ENCODE data around the gene RASL12. TPM values are rescaled to one million over a fixed set of nuclear protein-coding genes. Genes with fewer than 3 reads are reported as not detected.
"Not testable (repeated sequence)": the region's sequence is repeated elsewhere in the genome, so short reads cannot be mapped to it uniquely, and the experiment has no call there.

The RASL12 gene
- total and polyA plus RNA-seq, 9 donors: 11.9 to 16.5 (median 14.2) TPM

- no peak within 1 kb of the TSS for H3K4me3 ChIP-seq (ENCODE audit: low read length)
- peak within 1 kb of the TSS; percentile 78 for H3K27ac ChIP-seq (ENCODE audit: low read length)
- H3K27me3 ChIP-seq (ENCODE audit: control insufficient read depth, insufficient read depth, low read length): no peaks in the 10 kb centered on the region
- WGBS (ENCODE audit: insufficient coverage): 57% methylated on average over 4 of the region's 7 CpGs
- peaks cover 24% of the 10 kb centered on the region for H3K4me1 ChIP-seq (ENCODE audit: control insufficient read depth, insufficient read depth, low read length)
- no peaks in the 10 kb centered on the region for H3K36me3 ChIP-seq (ENCODE audit: control insufficient read depth, insufficient read depth, low read length)
- H3K9me3 ChIP-seq (replicated peaks; ENCODE audit: control insufficient read depth, low read depth, low read length): no peaks in the 10 kb centered on the region
- DNase-seq: peak; percentile 78
These were observed 22.9 kb downstream of the RASL12 start, which contains the start of gene SLC51B for GRCh38 chr15:65044724-65045481. TSS of gene SLC51B (plus strand) at chr15:65045387. CDS start at chr15:65050005, 4,618 bp downstream.

- DNase-seq; H3K9me3 ChIP-seq (replicated peaks; ENCODE audit: control insufficient read depth, low read depth, low read length); H3K4me3 ChIP-seq (ENCODE audit: low read length); H3K27ac ChIP-seq (ENCODE audit: low read length); H3K36me3 ChIP-seq (ENCODE audit: control insufficient read depth, insufficient read depth, low read length); H3K27me3 ChIP-seq (ENCODE audit: control insufficient read depth, insufficient read depth, low read length): not testable (repeated sequence)
- H3K4me1 ChIP-seq (ENCODE audit: control insufficient read depth, insufficient read depth, low read length): peaks cover 18% of the 10 kb centered on the region
- WGBS (ENCODE audit: insufficient coverage): 76% methylated on average over 3 of the region's 5 CpGs
These were observed 23.6 kb downstream of the RASL12 start for GRCh38 chr15:65044218-65044617.

GRCh38 chr15:65042776-65043327, 24.9 kb downstream of the RASL12 start:
- Histone ChIP-seq H3K36me3 (ENCODE audit: control insufficient read depth, insufficient read depth, low read length) (no peaks in the 10 kb centered on the region), H3K27me3 (ENCODE audit: control insufficient read depth, insufficient read depth, low read length) (no peaks in the 10 kb centered on the region), H3K27ac (ENCODE audit: low read length) (no peak overlapping the region), H3K4me3 (ENCODE audit: low read length) (no peak overlapping the region), H3K4me1 (ENCODE audit: control insufficient read depth, insufficient read depth, low read length) (peaks cover 13% of the 10 kb centered on the region), H3K9me3 (replicated peaks; ENCODE audit: control insufficient read depth, low read depth, low read length) (no peaks in the 10 kb centered on the region)
- no peak for DNase-seq
- 14% methylated on average over 1 of the region's 4 CpGs for WGBS (ENCODE audit: insufficient coverage)

GRCh38 chr15:65041787-65042186, 26.0 kb downstream of the RASL12 start:
- Histone ChIP-seq H3K27ac (ENCODE audit: low read length) (no peak overlapping the region), H3K9me3 (replicated peaks; ENCODE audit: control insufficient read depth, low read depth, low read length) (no peaks in the 10 kb centered on the region), H3K36me3 (ENCODE audit: control insufficient read depth, insufficient read depth, low read length) (no peaks in the 10 kb centered on the region), H3K4me3 (ENCODE audit: low read length) (no peak overlapping the region), H3K4me1 (ENCODE audit: control insufficient read depth, insufficient read depth, low read length) (peaks cover 13% of the 10 kb centered on the region), H3K27me3 (ENCODE audit: control insufficient read depth, insufficient read depth, low read length) (no peaks in the 10 kb centered on the region)
- no CpG with 5 or more reads among the region's 2 CpGs for WGBS (ENCODE audit: insufficient coverage)
- DNase-seq: no peak

GRCh38 chr15:65040461-65040860, 27.3 kb downstream of the RASL12 start:
- H3K9me3 ChIP-seq (replicated peaks; ENCODE audit: control insufficient read depth, low read depth, low read length): no peaks in the 10 kb centered on the region
- H3K27ac ChIP-seq (ENCODE audit: low read length): no peak overlapping the region
- no CpG with 5 or more reads among the region's 6 CpGs for WGBS (ENCODE audit: insufficient coverage)
- no peak for DNase-seq
- H3K27me3 ChIP-seq (ENCODE audit: control insufficient read depth, insufficient read depth, low read length): no peaks in the 10 kb centered on the region
- no peak overlapping the region for H3K4me3 ChIP-seq (ENCODE audit: low read length)
- peaks cover 12% of the 10 kb centered on the region for H3K4me1 ChIP-seq (ENCODE audit: control insufficient read depth, insufficient read depth, low read length)
- H3K36me3 ChIP-seq (ENCODE audit: control insufficient read depth, insufficient read depth, low read length): no peaks in the 10 kb centered on the region

- H3K4me1 ChIP-seq (ENCODE audit: control insufficient read depth, insufficient read depth, low read length): peaks cover 4% of the 10 kb centered on the region
- no peaks in the 10 kb centered on the region for H3K27me3 ChIP-seq (ENCODE audit: control insufficient read depth, insufficient read depth, low read length)
- no peak overlapping the region for H3K4me3 ChIP-seq (ENCODE audit: low read length)
- no peaks in the 10 kb centered on the region for H3K36me3 ChIP-seq (ENCODE audit: control insufficient read depth, insufficient read depth, low read length)
- H3K9me3 ChIP-seq (replicated peaks; ENCODE audit: control insufficient read depth, low read depth, low read length): no peaks in the 10 kb centered on the region
- no peak overlapping the region for H3K27ac ChIP-seq (ENCODE audit: low read length)
- 34% methylated on average over 3 of the region's 5 CpGs for WGBS (ENCODE audit: insufficient coverage)
- no peak for DNase-seq
These were observed 29.0 kb downstream of the RASL12 start for GRCh38 chr15:65038836-65039235.

- Histone ChIP-seq H3K27ac (ENCODE audit: low read length) (no peak overlapping the region), H3K36me3 (ENCODE audit: control insufficient read depth, insufficient read depth, low read length) (no peaks in the 10 kb centered on the region), H3K4me3 (ENCODE audit: low read length) (no peak overlapping the region), H3K27me3 (ENCODE audit: control insufficient read depth, insufficient read depth, low read length) (no peaks in the 10 kb centered on the region), H3K4me1 (ENCODE audit: control insufficient read depth, insufficient read depth, low read length) (peaks cover 4% of the 10 kb centered on the region), H3K9me3 (replicated peaks; ENCODE audit: control insufficient read depth, low read depth, low read length) (no peaks in the 10 kb centered on the region)
- 89% methylated on average over 1 of the region's 3 CpGs for WGBS (ENCODE audit: insufficient coverage)
- DNase-seq: no peak
These were observed 29.4 kb downstream of the RASL12 start for GRCh38 chr15:65038428-65038827.

GRCh38 chr15:65037309-65037708, 30.5 kb downstream of the RASL12 start:
- H3K9me3 ChIP-seq (replicated peaks; ENCODE audit: control insufficient read depth, low read depth, low read length): no peaks in the 10 kb centered on the region
- no peaks in the 10 kb centered on the region for H3K36me3 ChIP-seq (ENCODE audit: control insufficient read depth, insufficient read depth, low read length)
- H3K4me3 ChIP-seq (ENCODE audit: low read length): no peak overlapping the region
- WGBS (ENCODE audit: insufficient coverage): no CpG with 5 or more reads among the region's 1 CpG
- no peaks in the 10 kb centered on the region for H3K4me1 ChIP-seq (ENCODE audit: control insufficient read depth, insufficient read depth, low read length)
- DNase-seq: no peak
- no peaks in the 10 kb centered on the region for H3K27me3 ChIP-seq (ENCODE audit: control insufficient read depth, insufficient read depth, low read length)
- no peak overlapping the region for H3K27ac ChIP-seq (ENCODE audit: low read length)

- peaks cover 3% of the 10 kb centered on the region for H3K27me3 ChIP-seq (ENCODE audit: control insufficient read depth, insufficient read depth, low read length)
- 100% methylated on average over 3 of the region's 11 CpGs for WGBS (ENCODE audit: insufficient coverage)
These were observed 33.1 kb downstream of the RASL12 start for GRCh38 chr15:65034719-65035118.

GRCh38 chr15:65033659-65034269, 34.0 kb downstream of the RASL12 start:
- no peaks in the 10 kb centered on the region for H3K9me3 ChIP-seq (replicated peaks; ENCODE audit: control insufficient read depth, low read depth, low read length)
- H3K27me3 ChIP-seq (ENCODE audit: control insufficient read depth, insufficient read depth, low read length): peaks cover 3% of the 10 kb centered on the region
- H3K4me3 ChIP-seq (ENCODE audit: low read length): no peak overlapping the region
- no peaks in the 10 kb centered on the region for H3K36me3 ChIP-seq (ENCODE audit: control insufficient read depth, insufficient read depth, low read length)
- DNase-seq: peak; percentile 64
- H3K27ac ChIP-seq (ENCODE audit: low read length): no peak overlapping the region
- 0% methylated on average over 2 of the region's 4 CpGs for WGBS (ENCODE audit: insufficient coverage)
- H3K4me1 ChIP-seq (ENCODE audit: control insufficient read depth, insufficient read depth, low read length): peaks cover 1% of the 10 kb centered on the region

More at GRCh38 chr15:65034719-65035118, 33.1 kb downstream of the RASL12 start:
- Histone ChIP-seq H3K9me3 (replicated peaks; ENCODE audit: control insufficient read depth, low read depth, low read length) (no peaks in the 10 kb centered on the region), H3K27ac (ENCODE audit: low read length) (no peak overlapping the region), H3K36me3 (ENCODE audit: control insufficient read depth, insufficient read depth, low read length) (no peaks in the 10 kb centered on the region), H3K4me3 (ENCODE audit: low read length) (no peak overlapping the region), H3K4me1 (ENCODE audit: control insufficient read depth, insufficient read depth, low read length) (no peaks in the 10 kb centered on the region)
- DNase-seq: no peak

Measured in muscle of leg (tissue), 11 donors.